Measurements from ENCODE around the gene STK24. TPM values are rescaled to one million over a fixed set of nuclear protein-coding genes. Genes with fewer than 3 reads are reported as not detected.

Gene STK24
- total RNA-seq, 5 donors from 2014 or later (not counting 1 experiment from before 2014, with no cell fraction given) = 92.1 to 143 (median 113) TPM

DNA sequence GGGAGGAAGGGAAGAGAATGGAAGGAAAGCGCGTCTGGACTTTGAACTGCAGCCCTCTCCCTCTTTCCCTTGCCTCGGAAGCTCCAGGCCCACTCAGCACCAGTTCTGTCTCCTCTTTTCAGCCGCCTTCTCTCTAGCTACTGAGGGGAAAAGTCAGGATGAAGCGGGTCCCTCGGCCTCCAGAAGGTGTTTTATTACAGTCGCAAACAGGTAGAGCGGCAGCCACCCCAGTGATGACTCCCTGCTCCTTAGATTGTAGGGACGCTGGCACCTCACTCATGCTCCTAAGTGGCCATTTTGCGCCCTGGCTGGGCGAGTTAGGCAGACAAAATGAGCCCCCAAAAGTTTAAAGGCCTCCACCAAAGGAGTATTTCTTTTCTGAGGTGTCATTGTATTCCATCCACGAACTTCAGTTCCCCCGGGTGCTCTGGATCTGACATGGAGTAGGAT is 954 bp upstream of the STK24 start:
- H3K4me1 ChIP-seq (ENCODE audit: control insufficient read depth in 1 of 2, extremely low read depth in 1 of 2, insufficient read depth in 2 of 2, low read length in 2 of 2) = peaks cover 18 to 19% of the 10 kb centered on the region in 2 experiments
- Mint-ChIP-seq H3K36me3 (no peaks in the 10 kb centered on the region), H3K9me3 (no peaks in the 10 kb centered on the region), H3K4me1 (peaks cover 27 to 41% (median 33%) of the 10 kb centered on the region in 3 donors), H3K27me3 (no peaks in the 10 kb centered on the region), H3K27ac (peak overlapping the region; percentile 84 to 90), H3K4me3 (peak overlapping the region; percentile 64 to 70 (median 66))
- peak overlapping the region; percentile 75 for H3K27ac ChIP-seq (ENCODE audit: low read length)
- H3K36me3 ChIP-seq (ENCODE audit: control insufficient read depth in 2 of 2, extremely low read depth in 1 of 2, insufficient read depth in 1 of 2, low read length in 1 of 2) = no peaks in the 10 kb centered on the region
- peak overlapping the region in 1 of 2 donors; percentile 47 for H3K4me3 ChIP-seq (ENCODE audit: control insufficient read depth in 1 of 2, extremely low read depth in 1 of 2, low read length in 1 of 2)
- ATAC-seq (replicated peaks in 1 of 4) (no peak), DNase-seq (no peak)
- H3K9me3 ChIP-seq = no peaks in the 10 kb centered on the region
- no peaks in the 10 kb centered on the region for H3K27me3 ChIP-seq (replicated peaks in 1 of 2; ENCODE audit: control insufficient read depth in 2 of 2, extremely low read depth in 1 of 2, insufficient read depth in 2 of 2, low read length in 1 of 2)
- CTCF ChIA-PET = no interaction called here
- POLR2A ChIA-PET = interaction anchor here in 1 of 2 donors (0.8 kb wide), 1 partner anchor 49 kb away, joined by 3 read pairs; no protein-coding TSS in a partner anchor
- WGBS (ENCODE audit: insufficient coverage) = 94% methylated on average over 6 of the region's 13 CpGs

DNA sequence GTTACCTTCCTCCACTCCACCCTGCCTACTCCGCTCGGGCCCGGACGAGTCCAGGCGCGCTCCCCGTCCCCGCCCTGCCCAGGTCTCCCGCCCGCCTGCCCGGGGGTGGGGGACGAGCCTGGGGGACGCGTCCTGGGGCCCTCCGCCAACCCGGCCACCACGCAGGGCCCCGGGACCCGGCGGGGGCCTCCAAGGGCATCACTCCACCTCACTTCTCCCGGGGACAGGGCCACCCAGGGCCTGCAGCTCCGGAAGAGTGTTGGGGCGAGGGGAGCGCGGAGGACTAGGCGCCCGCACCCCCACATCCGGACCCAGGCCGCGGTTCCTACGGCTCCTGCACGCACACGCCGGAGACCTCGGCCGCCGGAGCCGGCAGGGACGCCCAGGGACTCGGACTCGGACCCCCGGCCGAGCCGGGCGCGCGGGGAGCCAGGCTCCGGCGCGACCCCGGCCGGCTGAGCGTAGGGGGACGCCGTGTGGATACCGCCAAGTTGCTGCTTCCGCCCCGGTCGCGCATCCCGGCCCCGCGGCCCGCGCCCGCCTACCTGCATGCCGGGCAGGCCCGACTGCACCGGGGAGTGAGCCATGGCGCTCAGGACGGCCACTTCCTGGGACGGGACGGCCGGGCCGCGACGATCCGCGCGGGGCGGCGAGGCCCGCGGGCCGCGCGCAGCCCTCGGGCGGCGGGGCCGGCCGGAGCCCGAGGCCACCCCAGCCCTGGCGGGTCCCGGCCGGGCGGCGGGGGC is 534 bp downstream of the STK24 start:
- CTCF ChIA-PET = interaction anchor here in 1 of 2 donors (1.2 kb wide), 1 partner anchor 15 kb away, joined by 3 read pairs; no protein-coding TSS in a partner anchor
- peak; percentile 44 to 62 (median 56) for ATAC-seq (replicated peaks in 1 of 4)
- POLR2A ChIA-PET = interaction anchor here (0.6 kb wide), 2 partner anchors 62 to 662 kb away, joined by 7 read pairs; no protein-coding TSS in a partner anchor

GRCh38 chr13:98575904-98576199 is 1.1 kb downstream of the STK24 start:
- ChIA-PET POLR2A (interaction anchor here (0.6 kb wide), 4 partner anchors 61 to 1108 kb away, joined by 4 to 7 read pairs (median 6); no protein-coding TSS in a partner anchor), CTCF (interaction anchor here in 1 of 2 donors (1.2 kb wide), 1 partner anchor 15 kb away, joined by 3 read pairs; no protein-coding TSS in a partner anchor)
- DNase-seq (no peak), ATAC-seq (replicated peaks in 1 of 4) (no peak)
- Histone ChIP-seq H3K27ac (ENCODE audit: low read length) (peak overlapping the region; percentile 86), H3K27me3 (replicated peaks in 1 of 2; ENCODE audit: control insufficient read depth in 2 of 2, extremely low read depth in 1 of 2, insufficient read depth in 2 of 2, low read length in 1 of 2) (no peaks in the 10 kb centered on the region), H3K4me3 (ENCODE audit: control insufficient read depth in 1 of 2, extremely low read depth in 1 of 2, low read length in 1 of 2) (peak overlapping the region; percentile 75 to 83), H3K9me3 (no peaks in the 10 kb centered on the region), H3K4me1 (ENCODE audit: control insufficient read depth in 1 of 2, extremely low read depth in 1 of 2, insufficient read depth in 2 of 2, low read length in 2 of 2) (peaks cover 30 to 36% of the 10 kb centered on the region in 2 experiments), H3K36me3 (ENCODE audit: control insufficient read depth in 2 of 2, extremely low read depth in 1 of 2, insufficient read depth in 1 of 2, low read length in 1 of 2) (no peaks in the 10 kb centered on the region)
- no peaks in the 10 kb centered on the region for H3K9me3 Mint-ChIP-seq
- H3K27ac Mint-ChIP-seq = peak overlapping the region; percentile 94 to 96
- H3K4me3 Mint-ChIP-seq = peak overlapping the region; percentile 89 to 93 (median 90)
- peaks cover 47 to 53% (median 49%) of the 10 kb centered on the region in 3 donors for H3K4me1 Mint-ChIP-seq
- no peaks in the 10 kb centered on the region for H3K36me3 Mint-ChIP-seq
- no peaks in the 10 kb centered on the region for H3K27me3 Mint-ChIP-seq
- under 1% methylated on average over 15 of the region's 15 CpGs for WGBS (ENCODE audit: insufficient coverage)

More for the DNA sequence above, 534 bp downstream of the STK24 start:
- Histone ChIP-seq H3K27ac (ENCODE audit: low read length) (peak overlapping the region; percentile 86), H3K4me1 (ENCODE audit: control insufficient read depth in 1 of 2, extremely low read depth in 1 of 2, insufficient read depth in 2 of 2, low read length in 2 of 2) (peaks cover 26 to 32% of the 10 kb centered on the region in 2 experiments), H3K4me3 (ENCODE audit: control insufficient read depth in 1 of 2, extremely low read depth in 1 of 2, low read length in 1 of 2) (peak overlapping the region; percentile 75 to 83), H3K27me3 (replicated peaks in 1 of 2; ENCODE audit: control insufficient read depth in 2 of 2, extremely low read depth in 1 of 2, insufficient read depth in 2 of 2, low read length in 1 of 2) (no peaks in the 10 kb centered on the region), H3K36me3 (ENCODE audit: control insufficient read depth in 2 of 2, extremely low read depth in 1 of 2, insufficient read depth in 1 of 2, low read length in 1 of 2) (no peaks in the 10 kb centered on the region), H3K9me3 (no peaks in the 10 kb centered on the region)
- Mint-ChIP-seq H3K36me3 (no peaks in the 10 kb centered on the region), H3K4me1 (peaks cover 42 to 48% (median 43%) of the 10 kb centered on the region in 3 donors), H3K9me3 (no peaks in the 10 kb centered on the region), H3K4me3 (peak overlapping the region; percentile 89 to 93 (median 90)), H3K27ac (peak overlapping the region; percentile 94 to 96), H3K27me3 (no peaks in the 10 kb centered on the region)
- WGBS (ENCODE audit: insufficient coverage) = under 1% methylated on average over 90 of the region's 98 CpGs
- DNase-seq = peak in 31 of 35 experiments; percentile 16 to 63 (median 40)

DNA sequence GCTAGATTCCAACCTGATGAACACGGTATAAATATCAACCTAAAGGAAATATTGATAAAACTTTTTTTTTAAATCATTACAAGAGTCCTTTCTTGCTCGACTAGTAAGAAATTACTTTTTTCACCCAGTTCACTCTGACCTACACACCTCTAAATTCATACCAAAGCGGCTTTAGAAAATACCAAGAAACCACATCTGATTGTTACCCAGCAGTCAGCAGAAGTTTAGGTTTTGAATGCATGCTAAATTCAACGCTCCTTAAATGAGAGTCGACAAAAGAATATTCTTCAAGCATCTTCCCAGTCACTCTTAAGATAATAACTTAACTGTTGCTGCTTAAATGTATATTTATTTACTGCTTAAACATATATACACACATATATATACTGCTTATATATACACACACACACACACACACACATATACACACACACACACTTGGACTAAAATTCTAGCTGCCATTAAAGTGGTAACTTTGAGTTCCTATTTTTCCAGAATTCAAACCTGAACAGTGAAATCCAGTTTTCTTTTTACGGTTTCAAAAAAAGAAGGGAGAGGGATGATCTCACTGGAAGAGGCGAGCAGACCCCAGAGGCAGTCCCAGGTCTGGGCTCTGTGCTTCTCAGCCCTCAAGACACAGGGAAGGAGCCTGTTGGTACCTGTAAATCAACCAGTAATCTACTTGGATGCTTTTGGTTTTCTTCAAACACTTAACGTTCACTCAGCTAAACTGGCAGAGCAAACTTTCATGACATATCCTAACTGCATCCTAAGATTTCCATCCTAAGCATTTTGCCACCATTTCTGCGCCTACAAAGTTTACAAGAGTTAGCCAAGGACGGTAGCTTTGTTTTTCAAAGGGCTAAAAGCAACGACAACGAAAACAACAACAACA is 1.7 kb downstream of the STK24 start:
- H3K4me1 Mint-ChIP-seq = peaks cover 53 to 58% (median 55%) of the 10 kb centered on the region in 3 donors
- Histone ChIP-seq H3K36me3 (ENCODE audit: control insufficient read depth in 2 of 2, extremely low read depth in 1 of 2, insufficient read depth in 1 of 2, low read length in 1 of 2) (no peaks in the 10 kb centered on the region), H3K27me3 (replicated peaks in 1 of 2; ENCODE audit: control insufficient read depth in 2 of 2, extremely low read depth in 1 of 2, insufficient read depth in 2 of 2, low read length in 1 of 2) (no peaks in the 10 kb centered on the region), H3K4me3 (ENCODE audit: control insufficient read depth in 1 of 2, extremely low read depth in 1 of 2, low read length in 1 of 2) (peak overlapping the region; percentile 75 to 83), H3K4me1 (ENCODE audit: control insufficient read depth in 1 of 2, extremely low read depth in 1 of 2, insufficient read depth in 2 of 2, low read length in 2 of 2) (peaks cover 36 to 38% of the 10 kb centered on the region in 2 experiments), H3K27ac (ENCODE audit: low read length) (peak overlapping the region; percentile 86), H3K9me3 (no peaks in the 10 kb centered on the region)
- H3K27me3 Mint-ChIP-seq = no peaks in the 10 kb centered on the region
- H3K9me3 Mint-ChIP-seq = no peaks in the 10 kb centered on the region
- CTCF ChIA-PET = interaction anchor here in 1 of 2 donors (1.2 kb wide), 1 partner anchor 16 kb away, joined by 3 read pairs; no protein-coding TSS in a partner anchor
- 0% methylated on average over 5 of the region's 12 CpGs for WGBS (ENCODE audit: insufficient coverage)
- H3K36me3 Mint-ChIP-seq = no peaks in the 10 kb centered on the region
- POLR2A ChIA-PET = interaction anchor here (0.6 kb wide), 4 partner anchors 61 to 1108 kb away, joined by 4 to 7 read pairs (median 6); no protein-coding TSS in a partner anchor
- peak in 1 of 35 experiments; percentile 44 for DNase-seq
- peak overlapping the region; percentile 89 to 93 (median 90) for H3K4me3 Mint-ChIP-seq
- H3K27ac Mint-ChIP-seq = peak overlapping the region; percentile 94 to 96
- ATAC-seq (replicated peaks in 1 of 4) = no peak

- Histone ChIP-seq H3K36me3 (ENCODE audit: control insufficient read depth in 2 of 2, extremely low read depth in 1 of 2, insufficient read depth in 1 of 2, low read length in 1 of 2) (no peaks in the 10 kb centered on the region), H3K27ac (ENCODE audit: low read length) (peak overlapping the region; percentile 86), H3K4me1 (ENCODE audit: control insufficient read depth in 1 of 2, extremely low read depth in 1 of 2, insufficient read depth in 2 of 2, low read length in 2 of 2) (peaks cover 53 to 61% of the 10 kb centered on the region in 2 experiments), H3K9me3 (no peaks in the 10 kb centered on the region), H3K27me3 (replicated peaks in 1 of 2; ENCODE audit: control insufficient read depth in 2 of 2, extremely low read depth in 1 of 2, insufficient read depth in 2 of 2, low read length in 1 of 2) (no peaks in the 10 kb centered on the region), H3K4me3 (ENCODE audit: control insufficient read depth in 1 of 2, extremely low read depth in 1 of 2, low read length in 1 of 2) (peak overlapping the region; percentile 19 to 52)
- CTCF ChIA-PET = interaction anchor here (0.6 to 1.4 kb wide), 2 partner anchors 17 to 34 kb away, joined by 3 to 8 read pairs; no protein-coding TSS in a partner anchor
- Mint-ChIP-seq H3K9me3 (no peaks in the 10 kb centered on the region), H3K36me3 (peaks cover 3% of the 10 kb centered on the region), H3K4me1 (peaks cover 81 to 85% (median 82%) of the 10 kb centered on the region in 3 donors), H3K27ac (peak overlapping the region; percentile 97 to 98), H3K27me3 (no peaks in the 10 kb centered on the region), H3K4me3 (peak overlapping the region; percentile 84 to 93 (median 85))
- peak in 7 of 35 experiments; percentile 6 to 40 (median 26) for DNase-seq
- WGBS (ENCODE audit: insufficient coverage) = 41% methylated on average over 9 of the region's 11 CpGs
- peak in 3 of 4 experiments; percentile 8 to 19 (median 10) for ATAC-seq (replicated peaks in 1 of 4)
- POLR2A ChIA-PET = interaction anchor here (0.6 to 1.2 kb wide), 3 partner anchors 8 to 15 kb away, joined by 3 read pairs; no protein-coding TSS in a partner anchor
These were observed 4.8 kb downstream of the STK24 start for GRCh38 chr13:98571955-98572662.
